Spleen (tissue), 7 donors: ENCODE measurements around the gene VGLL4.

ENCODE experiments used
- CTCF ChIP-seq, 11 experiments: fragments of 200-600 bp in 7 of 11; fragments of 450-650 bp in 4 of 11; sonication (generic) in 4 of 11; IDR thresholded peaks in 8 of 11; conservative IDR thresholded peaks in 3 of 11; 1 replicate in 7 of 11; 2 replicates in 4 of 11; pipeline versions ENCODE4 v1.4.0 to v1.8.0; 2016 to 2021; ENCODE audit warnings: antibody characterized with exemption in 11 of 11, inconsistent platforms in 4 of 11, mild to moderate bottlenecking in 1 of 11
- POLR2A ChIP-seq, 3 donors: fragments of 450-650 bp; IDR thresholded peaks; one replicate each; pipeline ENCODE4 v1.5.1; 2017; ENCODE audit warnings: antibody characterized with exemption in 3 of 3, mild to moderate bottlenecking in 1 of 3
- donor health status: DM: no; HTN: no; CAD: no; lungs with moderate emphysema.
- donor health status: DM: no; HTN: no; CAD: no.
- donor health status: DM: no; HTN: no; CAD: no.

DNA sequence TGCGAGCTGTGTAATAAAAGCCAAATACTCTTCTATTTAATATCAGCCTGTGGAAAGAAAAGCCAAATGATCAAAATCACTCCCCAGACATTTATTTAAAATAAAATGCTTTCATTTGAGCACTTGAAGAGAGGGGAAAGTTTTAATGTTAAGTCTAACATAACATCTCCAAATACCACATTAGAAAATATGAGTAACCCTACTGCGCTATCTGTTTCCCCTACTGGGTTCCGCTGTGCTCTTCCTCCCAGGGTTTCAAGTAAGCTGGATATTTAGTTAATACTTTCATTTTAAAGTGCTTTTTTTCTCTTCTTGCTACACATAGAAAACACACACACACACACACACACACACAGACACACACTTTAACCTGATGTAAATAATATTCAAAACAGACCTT, 6.7 kb upstream of the VGLL4 start:
- TF ChIP-seq CTCF (IDR thresholded peaks at IDR 0.05 in 8 of 11, conservative IDR thresholded peaks at IDR 0.05 in 3 of 11): no peak
- TF ChIP-seq POLR2A (IDR thresholded peaks at IDR 0.05): no peak
